GM20000 (cell line): ENCODE results near the gene SYTL2.

Experiments
- DNase-seq: peaks from one replicate; pipeline ENCODE4 v3.0.0; 2012; ENCODE audit warnings: low spot score
- TF ChIP-seq, protein P1 (sequence below): IDR thresholded peaks from 2 replicates; pipeline ENCODE4 v1.5.1; 2012; ENCODE audit warnings: mild to moderate bottlenecking, control low read depth; ENCODE audit errors: extremely low read depth, missing control alignments

Gene SYTL2

DNA sequence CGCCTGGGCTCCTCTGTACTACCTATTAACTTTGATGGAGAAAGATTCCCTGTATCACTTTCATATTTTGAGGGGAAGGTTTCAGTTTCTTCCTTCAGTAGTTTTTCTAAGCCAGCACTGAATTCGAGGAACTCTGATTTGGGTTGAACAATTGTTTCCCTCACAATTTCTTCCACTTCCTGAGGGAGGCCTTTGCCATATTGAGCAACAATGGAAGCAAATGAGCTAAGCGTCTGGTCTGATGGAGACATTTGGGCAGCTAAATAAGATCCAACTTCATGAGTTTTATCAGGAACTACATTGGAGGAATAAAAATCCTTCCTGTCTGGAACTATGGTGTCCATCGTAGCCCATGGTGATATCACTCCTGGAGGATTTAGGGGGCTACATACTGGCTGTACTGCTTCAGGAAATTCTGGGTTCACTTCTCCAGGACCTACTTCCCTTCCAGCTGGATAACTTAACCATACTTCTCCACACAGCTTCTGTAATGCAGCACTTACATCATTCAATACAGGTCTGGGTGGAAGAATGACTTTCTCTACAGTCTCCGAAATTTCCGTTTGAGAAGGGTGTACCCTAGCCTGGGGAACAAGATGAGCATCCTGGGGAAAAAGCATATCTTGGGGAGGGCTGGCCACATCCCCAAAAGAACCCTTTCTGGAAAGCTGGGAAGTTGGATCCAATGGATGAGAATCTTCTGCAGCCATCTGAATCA is 86.0 kb downstream of the SYTL2 start:
- TF ChIP-seq, protein P1, sequence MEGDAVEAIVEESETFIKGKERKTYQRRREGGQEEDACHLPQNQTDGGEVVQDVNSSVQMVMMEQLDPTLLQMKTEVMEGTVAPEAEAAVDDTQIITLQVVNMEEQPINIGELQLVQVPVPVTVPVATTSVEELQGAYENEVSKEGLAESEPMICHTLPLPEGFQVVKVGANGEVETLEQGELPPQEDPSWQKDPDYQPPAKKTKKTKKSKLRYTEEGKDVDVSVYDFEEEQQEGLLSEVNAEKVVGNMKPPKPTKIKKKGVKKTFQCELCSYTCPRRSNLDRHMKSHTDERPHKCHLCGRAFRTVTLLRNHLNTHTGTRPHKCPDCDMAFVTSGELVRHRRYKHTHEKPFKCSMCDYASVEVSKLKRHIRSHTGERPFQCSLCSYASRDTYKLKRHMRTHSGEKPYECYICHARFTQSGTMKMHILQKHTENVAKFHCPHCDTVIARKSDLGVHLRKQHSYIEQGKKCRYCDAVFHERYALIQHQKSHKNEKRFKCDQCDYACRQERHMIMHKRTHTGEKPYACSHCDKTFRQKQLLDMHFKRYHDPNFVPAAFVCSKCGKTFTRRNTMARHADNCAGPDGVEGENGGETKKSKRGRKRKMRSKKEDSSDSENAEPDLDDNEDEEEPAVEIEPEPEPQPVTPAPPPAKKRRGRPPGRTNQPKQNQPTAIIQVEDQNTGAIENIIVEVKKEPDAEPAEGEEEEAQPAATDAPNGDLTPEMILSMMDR: no peak
- DNase-seq: no peak

DNA sequence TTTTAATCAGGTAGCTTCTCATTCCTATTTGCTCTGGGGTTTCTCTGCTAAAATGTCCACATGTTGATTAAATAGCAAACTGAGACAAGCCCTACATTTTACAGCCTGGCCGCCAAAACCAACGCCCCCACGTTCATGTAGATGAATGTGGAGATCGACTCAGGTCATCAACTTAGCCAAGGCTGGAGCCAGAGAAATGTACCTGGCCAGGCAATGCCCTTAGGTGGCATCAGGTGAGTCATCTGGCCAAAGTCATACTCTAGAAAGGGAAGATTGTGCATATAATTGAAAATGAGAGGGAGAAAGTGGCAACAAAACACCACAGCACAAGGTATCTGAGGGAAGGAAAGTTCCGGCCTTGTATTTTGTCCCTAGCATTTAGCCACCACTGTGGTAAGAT is 87.9 kb downstream of the SYTL2 start:
- TF ChIP-seq, protein P1: no peak
- DNase-seq: no peak

DNA sequence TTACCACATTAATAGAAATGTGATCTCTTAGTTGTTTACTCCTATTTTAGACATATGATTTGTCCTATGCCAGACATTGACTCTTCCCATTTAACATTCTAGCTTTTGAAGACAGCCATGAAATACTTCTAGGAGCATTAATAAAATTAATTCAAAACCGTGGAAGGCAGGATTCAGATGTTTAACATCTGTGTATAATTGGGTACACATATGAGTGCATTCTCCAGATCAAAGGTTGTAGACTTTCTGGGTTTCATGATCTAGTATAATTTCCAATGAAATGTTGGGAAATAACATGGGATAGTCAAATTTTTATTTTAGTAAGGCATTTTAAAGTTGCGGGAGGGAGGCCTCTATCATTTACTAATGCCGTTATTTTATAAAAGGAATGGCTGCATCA is 89.8 kb downstream of the SYTL2 start:
- no peak for DNase-seq
- TF ChIP-seq, protein P1: no peak

DNA sequence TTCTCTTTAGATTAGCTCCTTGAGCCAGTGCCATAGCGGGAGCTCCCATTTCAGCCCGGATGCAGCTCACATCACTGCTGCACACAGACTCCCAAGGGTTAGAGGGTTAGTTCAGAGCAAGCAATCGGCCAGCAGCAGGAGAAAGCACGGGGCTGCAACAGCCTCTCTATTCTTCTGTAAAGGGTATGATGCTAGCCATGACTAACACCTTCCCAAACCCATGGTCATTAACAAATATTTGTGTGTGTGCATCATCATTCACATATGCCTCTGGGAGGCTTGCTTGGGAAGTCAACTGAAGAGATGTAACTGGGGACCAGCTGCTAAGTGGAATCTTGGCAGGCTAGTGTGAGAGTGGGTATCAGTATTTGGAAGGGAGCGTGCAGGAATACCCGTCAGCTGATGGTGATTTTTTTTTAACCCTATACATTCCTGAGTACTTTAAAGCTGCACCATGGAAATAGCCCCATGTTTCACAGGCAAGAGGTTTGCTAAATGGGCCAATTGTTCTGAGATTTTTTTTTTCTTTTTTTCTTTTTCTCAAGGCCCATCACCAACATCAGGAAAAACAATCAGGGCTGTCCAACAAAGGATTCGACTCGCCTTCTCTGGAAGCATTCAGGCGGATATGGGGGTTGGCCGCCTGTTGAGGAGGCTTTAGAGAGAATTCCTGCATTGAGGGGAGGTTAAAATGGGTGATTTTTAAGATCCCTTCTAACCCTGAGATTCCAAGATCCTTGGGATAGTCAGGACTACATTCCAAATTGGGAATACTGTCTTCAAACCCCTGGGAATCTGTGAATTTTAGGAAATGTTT is 91.7 kb downstream of the SYTL2 start:
- TF ChIP-seq, protein P1: no peak
- DNase-seq: no peak

DNA sequence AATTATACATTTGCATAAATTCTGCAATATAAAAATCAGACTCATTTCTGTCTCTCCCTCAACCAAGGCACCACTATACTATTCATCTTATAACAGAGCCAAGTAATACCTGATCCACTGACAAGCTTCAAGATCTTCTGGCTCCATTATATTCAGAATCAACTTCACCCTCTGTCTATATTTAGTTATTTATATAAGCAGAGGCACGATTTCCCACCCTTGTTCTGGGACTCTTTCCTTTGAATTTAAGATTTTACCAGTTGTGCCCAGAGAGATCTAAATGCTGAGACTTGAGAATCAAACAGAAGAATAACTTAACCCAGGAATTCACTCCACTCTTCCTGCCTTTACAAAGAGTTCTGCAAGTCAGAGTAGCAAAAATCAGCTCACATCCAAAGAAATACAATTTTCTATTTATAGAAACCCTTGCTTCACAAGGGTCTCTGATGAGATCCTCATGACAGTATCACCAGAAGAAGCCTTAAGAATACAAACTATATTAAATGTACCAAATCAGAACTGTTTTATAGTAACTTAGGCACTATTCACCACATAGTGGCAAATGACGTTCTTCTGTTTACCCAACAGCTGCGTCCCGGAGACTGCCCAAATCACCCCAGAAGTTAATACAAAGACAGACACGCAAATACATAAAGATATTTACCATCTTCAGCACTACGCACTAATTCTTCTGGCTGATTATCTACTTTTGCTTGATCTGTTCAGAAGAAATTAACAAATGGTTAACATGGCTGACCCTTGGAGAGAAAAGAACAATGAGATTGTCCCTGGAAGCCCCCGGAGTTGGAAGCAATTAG is 92.6 kb downstream of the SYTL2 start:
- TF ChIP-seq, protein P1: no peak
- no peak for DNase-seq

DNA sequence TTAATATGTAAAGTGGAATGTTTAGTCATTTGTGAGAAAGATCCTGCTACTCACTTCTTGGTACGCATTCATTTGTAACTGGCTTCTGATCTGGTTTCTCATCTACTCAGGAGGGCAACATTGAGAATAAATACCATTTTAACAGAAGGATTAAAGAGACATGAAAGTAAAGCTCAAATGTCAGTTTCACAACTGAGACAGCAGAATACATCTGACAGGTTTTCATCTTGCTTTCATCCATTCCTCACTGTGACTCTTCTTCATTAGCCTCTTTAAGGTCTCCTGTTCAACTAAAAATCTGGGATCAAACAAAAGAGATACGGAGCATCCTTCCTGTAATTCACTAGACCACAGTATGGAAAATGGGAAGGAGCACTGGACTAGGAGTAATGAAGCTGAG is 93.5 kb downstream of the SYTL2 start:
- DNase-seq: no peak
- TF ChIP-seq, protein P1: no peak
